Activated CD4-positive, alpha-beta T cell treated with anti-CD3 and anti-CD28 coated beads, Interleukin-2, amount 50 U/mL, for 16 hours (primary cell): ENCODE results near the gene IL23R.

ENCODE experiments used
- DNase-seq: peaks from one replicate; pipeline ENCODE4 v3.0.0-alpha.2; 2020

The IL23R gene

DNA sequence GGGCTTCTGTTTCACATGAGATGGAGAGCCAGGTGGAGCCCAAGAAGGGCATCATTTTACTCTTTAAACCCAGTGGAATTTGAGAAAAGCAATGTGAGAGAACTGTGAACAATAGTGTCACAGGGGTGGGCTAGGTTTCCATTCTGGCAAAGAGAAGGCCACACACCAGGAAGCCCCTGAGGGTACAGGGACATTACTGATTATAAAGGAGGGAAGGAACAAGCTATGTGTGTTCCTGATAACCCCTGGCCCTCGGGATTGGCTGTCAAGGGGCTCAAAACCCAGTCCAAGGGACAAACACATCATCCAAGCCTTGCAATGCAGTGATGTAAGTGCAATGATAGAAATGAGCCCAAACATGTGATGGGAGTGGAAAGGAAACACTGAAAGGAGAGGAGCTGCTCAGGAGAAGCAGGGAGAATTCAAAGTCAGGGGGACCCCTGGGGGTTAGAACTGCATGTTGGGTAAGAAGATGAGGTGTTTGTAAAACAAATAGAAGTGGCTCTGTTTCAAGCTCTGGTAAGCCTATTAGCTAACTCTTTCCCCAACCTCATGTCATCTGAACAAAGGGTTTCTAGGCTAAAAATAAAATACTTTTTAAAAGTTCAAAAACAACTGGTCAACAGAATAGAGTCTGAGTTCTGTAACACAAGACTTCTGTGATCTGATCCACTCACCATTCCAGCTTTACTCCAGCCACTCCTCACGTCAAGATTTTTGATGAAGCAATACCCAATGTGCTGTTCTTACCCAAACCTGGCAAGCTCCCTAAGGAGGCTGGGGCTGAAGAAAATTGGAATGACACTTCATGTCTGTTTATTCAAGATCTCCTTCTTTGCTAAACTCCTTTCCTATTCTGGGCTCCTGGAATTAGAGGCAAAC lies 90.3 kb downstream of the IL23R start:
- DNase-seq, result no peak

GRCh38 chr1:67257173-67257535 lies 90.9 kb downstream of the IL23R start:
- DNase-seq, result no peak

DNA sequence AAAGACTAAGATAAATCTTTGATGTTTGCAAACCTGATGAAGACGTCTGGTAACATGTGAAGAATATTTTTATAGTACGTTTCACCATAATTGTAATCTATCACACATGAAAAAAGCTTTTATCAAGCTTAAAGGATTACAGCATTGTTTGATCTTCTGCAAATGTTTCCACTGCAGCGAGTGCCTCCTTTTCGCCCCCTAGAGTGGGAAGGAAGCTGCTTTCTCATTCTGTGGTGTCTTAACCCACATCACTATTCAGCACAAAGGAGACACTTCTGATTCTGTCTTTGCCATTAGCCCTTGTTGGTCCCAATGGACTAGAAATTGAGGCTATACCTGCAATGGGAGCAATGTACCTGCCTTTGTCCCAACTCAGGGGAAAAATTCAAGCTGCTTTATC lies 95.4 kb downstream of the IL23R start:
- no peak for DNase-seq

DNA sequence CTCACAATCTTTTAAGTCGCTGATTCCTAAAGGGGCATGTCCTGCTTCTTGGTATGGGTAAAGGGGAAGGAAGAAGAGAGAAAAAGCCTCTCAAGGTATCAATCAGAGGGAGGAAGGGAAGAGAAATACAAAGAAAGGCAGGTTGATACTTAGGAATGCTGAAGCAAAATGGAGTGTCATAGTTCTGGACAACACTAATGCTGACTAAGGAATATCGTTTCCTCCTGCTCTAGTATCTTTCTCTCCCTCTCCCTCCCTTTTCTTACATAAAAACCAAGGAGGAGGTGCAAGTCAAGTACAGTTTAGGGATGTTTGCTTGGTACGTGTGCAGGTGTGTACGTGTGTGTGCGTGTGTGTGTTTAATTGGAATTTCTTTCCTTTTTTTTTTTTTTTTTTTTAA lies 96.5 kb downstream of the IL23R start:
- no peak for DNase-seq

DNA sequence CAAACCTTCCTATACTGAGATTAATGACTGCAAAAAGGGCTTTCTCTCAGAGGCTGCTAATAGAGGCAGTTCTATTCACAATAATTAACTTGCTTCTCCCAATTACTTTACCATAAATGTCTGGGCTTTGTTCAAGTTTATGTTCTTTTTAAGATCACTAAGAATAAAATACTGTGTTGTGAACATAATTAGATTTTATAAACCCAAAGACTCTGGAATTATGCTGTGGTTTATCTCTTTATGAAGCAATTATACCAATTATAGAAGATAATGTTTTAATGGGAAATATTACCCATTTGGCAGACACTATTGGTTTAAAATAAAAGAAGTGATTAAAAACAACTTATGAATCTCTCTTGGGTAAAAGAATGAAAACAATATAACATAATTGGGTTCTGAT lies 97.9 kb downstream of the IL23R start:
- DNase-seq, result no peak

DNA sequence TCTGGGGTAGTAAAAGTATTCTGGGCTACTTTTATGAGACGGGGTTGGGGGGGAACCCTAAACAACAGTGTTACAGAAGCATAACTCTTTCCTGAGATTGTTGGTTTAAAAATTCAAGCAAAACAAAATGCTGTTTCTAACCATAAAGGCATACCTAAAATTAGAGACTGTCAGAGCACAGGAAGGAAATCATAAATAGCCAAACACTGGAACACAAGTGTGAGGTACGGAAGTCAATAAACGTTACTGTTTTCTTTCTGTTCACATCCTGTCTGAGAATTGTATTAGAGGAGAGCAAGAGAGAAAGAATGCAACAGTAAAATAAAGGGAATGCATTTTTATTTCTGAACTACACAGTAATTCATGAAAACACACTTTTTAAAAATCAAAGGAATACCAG lies 98.6 kb downstream of the IL23R start:
- DNase-seq, result no peak

DNA sequence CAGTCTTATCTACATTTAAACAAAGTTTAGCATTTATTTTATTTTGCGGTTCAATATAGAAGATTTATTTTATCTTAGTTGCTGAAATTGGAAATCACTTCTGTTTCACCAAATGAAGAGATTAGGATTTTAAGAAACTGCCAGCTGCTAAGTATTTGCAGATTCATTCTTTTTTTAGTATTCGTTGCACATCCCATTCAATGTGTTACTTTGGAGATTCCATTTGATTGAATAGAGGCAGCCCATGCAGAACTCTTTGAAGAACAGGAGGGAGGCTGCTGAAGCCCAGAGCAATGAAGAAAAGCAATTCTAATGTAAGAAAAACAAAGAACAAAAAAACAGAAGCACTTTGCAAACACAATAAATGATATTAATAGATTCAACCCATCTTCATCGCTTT lies 102.8 kb downstream of the IL23R start:
- DNase-seq, result no peak

GRCh38 chr1:67270541-67270940 lies 104.3 kb downstream of the IL23R start:
- DNase-seq, result peak; percentile 71

DNA sequence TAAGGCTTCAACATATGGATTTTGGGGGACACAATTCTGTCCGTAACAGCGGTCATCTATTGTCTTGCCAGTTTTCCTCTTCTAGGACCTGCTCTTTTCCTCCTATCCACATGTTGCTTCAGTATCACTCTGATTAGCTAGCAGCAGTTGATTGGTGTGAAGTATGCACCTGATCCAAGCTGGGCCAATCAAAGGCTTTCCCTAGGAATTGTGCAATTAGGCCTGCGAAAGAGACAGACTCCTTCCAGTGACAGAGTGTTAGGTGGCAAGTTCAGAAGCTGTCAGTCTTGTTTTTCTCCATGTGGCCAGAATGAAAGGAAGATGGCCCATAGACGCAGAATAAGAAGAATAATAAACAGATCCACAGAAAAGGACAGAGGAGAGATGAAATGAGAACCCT lies 107.3 kb downstream of the IL23R start:
- peak; percentile 30 for DNase-seq

DNA sequence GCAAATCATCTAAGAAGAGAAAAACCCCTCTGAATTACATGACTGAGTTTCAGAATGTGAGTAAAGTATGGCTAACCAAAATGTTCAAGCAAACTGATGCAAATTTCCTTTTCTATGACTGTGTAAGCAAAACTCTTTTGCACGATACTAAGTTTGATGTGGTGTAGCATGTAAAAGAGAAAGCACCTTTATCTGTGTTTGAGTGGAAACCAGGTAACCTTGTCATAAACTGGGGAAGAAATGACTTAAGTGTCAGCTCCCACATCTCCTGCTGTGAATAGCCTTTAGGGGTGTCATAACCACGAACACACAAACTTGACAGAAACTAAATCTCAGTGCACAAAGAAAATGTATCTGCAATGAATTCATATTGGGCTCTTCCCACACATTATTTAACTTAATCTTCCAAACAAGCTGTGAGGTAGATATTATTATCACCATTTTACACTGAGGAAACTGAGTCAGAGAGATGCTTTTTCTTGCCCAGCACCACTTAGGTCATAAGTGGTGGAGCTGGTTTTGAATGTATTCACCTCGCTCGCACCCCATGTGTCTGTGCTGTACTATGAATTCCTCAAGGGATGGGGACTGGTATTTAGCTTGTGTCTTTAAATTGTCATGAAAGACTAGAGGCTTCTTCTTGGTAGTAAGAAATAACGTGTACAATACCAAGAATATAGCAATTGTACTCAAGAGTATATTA lies 108.5 kb downstream of the IL23R start:
- peak; percentile 95 for DNase-seq

- DNase-seq, result no peak
Measured at GRCh38 chr1:67280696-67281095, 114.4 kb downstream of the IL23R start.

GRCh38 chr1:67281244-67281643 lies 115.0 kb downstream of the IL23R start:
- no peak for DNase-seq

DNA sequence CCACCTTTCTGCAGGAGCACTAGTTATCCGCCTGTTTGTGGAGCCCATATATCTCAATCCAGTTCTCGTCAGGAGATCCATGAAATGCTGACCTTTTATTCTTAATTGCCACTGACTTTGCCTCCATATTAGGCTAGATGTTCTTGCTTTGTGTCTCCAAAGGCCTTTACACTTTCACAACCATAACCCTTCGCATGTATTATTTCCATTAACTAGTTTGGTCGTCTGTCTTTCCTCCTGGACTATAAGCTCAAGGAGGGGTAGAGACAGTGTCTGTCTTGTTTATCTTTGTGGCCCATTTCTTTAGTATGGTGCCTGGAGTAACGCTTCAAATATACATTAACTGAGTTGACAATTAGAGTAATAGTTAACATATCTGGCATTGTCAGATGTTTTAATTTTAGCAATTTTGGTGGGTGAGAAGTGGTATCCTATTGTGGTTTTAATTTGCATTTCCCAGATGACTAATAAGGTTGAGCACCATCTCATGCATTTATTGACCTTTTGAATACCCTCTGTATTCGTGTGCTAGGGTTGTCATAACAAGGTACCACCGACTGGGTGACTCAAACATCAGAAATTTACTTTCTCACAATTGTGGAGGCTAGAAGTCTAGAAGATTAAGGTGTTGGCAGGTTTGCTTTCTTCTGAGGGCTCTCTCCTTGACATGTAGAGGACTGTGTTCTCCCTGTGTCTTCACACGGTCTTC lies 119.7 kb downstream of the IL23R start:
- peak; percentile 65 for DNase-seq

GRCh38 chr1:67290236-67290635 lies 124.0 kb downstream of the IL23R start:
- no peak for DNase-seq

DNA sequence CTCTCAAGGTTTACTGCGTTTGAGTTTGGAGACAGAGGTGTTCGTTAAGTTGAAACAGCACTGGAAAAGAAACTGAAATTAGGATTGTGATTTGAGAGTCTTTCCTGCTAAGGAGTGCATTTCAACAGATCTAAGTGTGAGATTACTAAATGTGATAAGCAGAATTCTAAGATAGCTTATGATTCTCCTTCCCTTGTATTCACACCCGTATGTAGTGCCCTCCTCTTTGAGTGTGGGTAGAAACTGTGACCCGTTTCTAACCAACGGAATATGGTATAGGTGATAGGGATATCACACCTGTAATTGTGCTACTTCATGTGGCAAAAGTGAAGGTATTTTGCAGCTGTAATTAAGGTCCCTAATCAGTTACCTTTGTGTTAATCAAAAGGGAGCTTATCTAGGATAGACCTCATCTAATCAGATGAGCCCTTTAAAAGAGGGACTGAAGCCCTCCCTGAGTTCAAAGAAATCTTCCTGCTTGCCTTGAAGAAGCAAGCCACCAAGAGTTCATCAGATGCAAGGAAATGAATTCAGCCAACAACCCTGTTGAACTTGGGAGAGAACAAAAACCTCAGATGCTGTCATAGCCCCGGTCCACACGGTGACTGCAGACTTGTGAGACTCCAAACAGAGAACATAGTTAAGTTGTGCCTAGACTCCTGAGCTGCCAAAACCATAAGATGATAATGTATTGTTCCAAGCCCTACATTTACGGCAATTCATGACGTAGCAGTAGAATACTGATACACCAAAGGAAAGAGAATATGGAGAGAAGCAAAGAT lies 128.8 kb downstream of the IL23R start:
- DNase-seq, result peak; percentile 78

- no peak for DNase-seq
Measured at GRCh38 chr1:67298762-67299161, 132.5 kb downstream of the IL23R start.

DNA sequence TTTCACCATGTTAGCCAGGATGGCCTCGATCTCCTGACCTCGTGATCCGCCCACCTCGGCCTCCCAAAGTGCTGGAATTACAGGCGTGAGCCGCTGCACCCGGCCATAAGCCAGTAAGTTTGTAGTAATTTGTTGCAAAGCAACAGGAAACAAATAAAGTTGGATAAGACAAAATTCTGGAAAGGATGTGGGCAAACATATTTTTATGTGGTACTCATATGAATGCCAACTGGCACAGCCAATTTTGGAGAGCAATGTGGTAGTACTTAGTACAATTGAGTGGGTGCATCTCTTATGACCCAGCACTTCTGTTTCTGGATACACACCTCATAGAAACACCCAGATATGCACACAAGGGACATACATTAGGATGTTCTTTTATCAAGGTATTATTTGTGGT lies 133.0 kb downstream of the IL23R start:
- DNase-seq, result no peak

DNA sequence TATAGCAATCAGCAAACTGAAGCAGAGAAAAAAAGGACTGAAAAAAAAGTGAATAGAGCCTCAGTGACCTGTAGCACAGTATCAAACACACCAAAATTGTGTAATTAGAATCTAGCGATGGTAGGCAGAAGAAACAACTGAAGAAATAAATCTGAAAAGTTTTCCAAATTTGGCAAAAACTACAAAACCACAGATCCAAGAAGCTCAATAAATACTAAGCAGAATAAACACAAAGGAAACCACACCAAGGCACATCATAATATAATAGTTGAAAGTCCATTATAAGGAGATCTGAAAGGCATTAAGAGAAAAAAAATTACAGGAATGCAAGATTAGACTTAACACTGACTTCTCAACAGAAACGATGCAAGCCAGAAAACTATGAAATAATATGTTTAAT lies 134.3 kb downstream of the IL23R start:
- no peak for DNase-seq

GRCh38 chr1:67304023-67304422 lies 137.8 kb downstream of the IL23R start:
- peak; percentile 84 for DNase-seq

- DNase-seq, result no peak
Measured at GRCh38 chr1:67306547-67306946, 140.3 kb downstream of the IL23R start.

GRCh38 chr1:67307251-67308060 lies 141.2 kb downstream of the IL23R start, which contains the start of gene IL12RB2:
IL12RB2 (plus strand) TSS chr1:67307873; CDS start chr1:67320369, 12,496 bp downstream.
- DNase-seq, result peak; percentile 90

DNA sequence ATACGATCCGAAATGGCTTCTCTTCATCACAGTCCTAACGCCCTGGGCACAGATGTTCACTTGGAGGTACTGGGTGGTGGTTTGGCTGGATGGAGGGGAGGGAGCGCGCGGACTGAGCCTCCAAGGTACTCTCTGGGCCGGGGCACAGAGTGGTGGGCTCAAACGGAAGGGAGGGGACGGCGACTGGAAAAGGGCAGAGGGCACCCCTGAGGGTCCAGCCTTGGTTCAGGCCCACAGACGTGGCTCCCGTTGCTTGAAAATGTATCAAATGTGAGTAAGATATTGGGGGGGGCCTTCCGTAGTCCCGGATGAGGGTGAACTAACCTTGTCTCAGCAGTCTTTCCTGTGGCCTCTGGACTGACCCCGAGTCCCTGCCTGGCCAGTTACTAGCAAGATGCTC lies 141.9 kb downstream of the IL23R start:
- DNase-seq, result peak; percentile 49
